Stomach (tissue), 4 donors: ENCODE data around the gene RBM39.

Source experiments
- CTCF ChIP-seq, 7 experiments: fragments of 450-650 bp in 4 of 7; fragments of 200-600 bp in 3 of 7; sonication (generic) in 3 of 7; IDR thresholded peaks; one replicate each; pipeline ENCODE4 v1.5.1; 2016 to 2019; ENCODE audit warnings: antibody characterized with exemption in 7 of 7, control low read depth in 2 of 7, mild to moderate bottlenecking in 1 of 7
- POLR2A ChIP-seq, 4 donors: fragments of 450-650 bp; IDR thresholded peaks; one replicate each; pipeline ENCODE4 v1.6.1; 2016; ENCODE audit warnings: antibody characterized with exemption in 4 of 4, control low read depth in 2 of 4, mild to moderate bottlenecking in 1 of 4, moderate library complexity in 1 of 4

GRCh38 chr20:35721621-35722020, 20.4 kb downstream of the RBM39 start:
- TF ChIP-seq CTCF (IDR thresholded peaks at IDR 0.05), result no peak
- TF ChIP-seq POLR2A (IDR thresholded peaks at IDR 0.05), result no peak
